SKM-1 treated with dmso at 0.1 percent for 144 hours (cell line): Measurements from ENCODE around the gene SEC61A2.
"Not testable (repeated sequence)": the region's sequence is repeated elsewhere in the genome, so short reads cannot be mapped to it uniquely, and the experiment has no call there.

ENCODE experiments used
- DNase-seq: peaks from one replicate; lab custom pipeline; 2025; ENCODE audit not compliant: unreplicated experiment; lab: John Stamatoyannopoulos, UW

The SEC61A2 gene

GRCh38 chr10:12129222-12130111 lies at the start of gene SEC61A2:
SEC61A2 (plus strand) TSS chr10:12129677; CDS start chr10:12129788, 111 bp downstream.
- DNase-seq: peak; percentile 62

GRCh38 chr10:12081470-12081869 lies 48.0 kb upstream of the SEC61A2 start:
- DNase-seq: no peak

- no peak for DNase-seq
These were observed 47.5 kb upstream of the SEC61A2 start for GRCh38 chr10:12081879-12082557.

GRCh38 chr10:12088919-12089318 lies 40.6 kb upstream of the SEC61A2 start:
- DNase-seq: no peak

DNA sequence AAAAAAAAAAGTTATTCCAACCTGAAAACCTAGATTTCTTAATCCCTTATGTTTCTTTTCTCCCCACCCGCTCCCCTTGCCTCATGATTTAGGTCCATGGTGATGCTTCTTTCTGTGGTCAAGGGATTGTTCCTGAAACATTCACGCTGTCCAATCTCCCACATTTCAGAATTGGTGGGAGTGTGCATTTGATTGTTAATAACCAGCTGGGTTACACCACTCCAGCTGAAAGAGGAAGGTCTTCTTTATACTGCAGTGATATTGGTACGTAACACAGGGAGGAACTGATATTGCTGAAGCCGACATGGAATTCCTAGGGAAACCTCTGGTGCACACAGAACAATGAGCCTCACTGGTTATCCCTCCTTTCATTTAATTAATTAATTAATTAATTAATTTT lies 38.1 kb upstream of the SEC61A2 start:
- no peak for DNase-seq

DNA sequence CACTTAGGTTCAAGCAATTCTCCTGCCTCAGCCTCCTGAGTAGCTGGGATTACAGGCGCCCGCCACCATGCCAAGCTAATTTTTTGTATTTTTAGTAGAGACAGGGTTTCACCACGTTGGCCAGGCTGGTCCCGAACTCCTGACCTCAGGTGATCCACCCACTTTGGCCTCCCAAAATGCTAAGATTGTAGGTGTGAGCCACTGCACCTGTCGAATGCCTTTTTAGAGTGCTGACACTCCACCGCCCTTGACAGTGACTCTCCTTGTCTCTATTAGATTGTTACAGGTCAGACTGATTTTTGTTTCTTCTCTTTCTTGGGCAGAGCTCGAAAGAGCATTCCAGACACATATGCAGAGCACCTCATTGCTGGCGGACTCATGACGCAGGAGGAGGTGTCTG lies 32.1 kb upstream of the SEC61A2 start:
- not testable (repeated sequence) for DNase-seq

DNA sequence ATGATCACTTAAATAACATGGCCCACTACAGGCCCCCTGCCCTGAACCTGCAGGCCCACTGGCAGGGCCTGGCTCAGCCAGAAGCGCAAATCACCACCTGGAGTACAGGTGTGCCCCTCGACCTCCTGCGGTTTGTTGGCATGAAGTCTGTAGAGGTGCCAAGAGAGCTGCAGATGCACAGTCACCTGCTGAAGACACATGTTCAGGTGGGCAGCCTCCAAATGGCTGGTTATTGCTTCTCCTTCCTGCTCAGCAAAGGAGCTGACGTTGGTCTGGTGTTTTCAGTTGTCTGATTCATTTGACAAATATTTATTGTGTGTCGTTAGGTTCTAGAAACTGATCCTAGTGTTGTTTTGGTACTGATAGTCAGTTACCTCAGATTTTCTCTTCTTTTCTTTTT lies 31.7 kb upstream of the SEC61A2 start:
- DNase-seq: no peak

- DNase-seq: no peak
These were observed 30.5 kb upstream of the SEC61A2 start for GRCh38 chr10:12098966-12099365.

- DNase-seq: no peak
These were observed 25.7 kb upstream of the SEC61A2 start for GRCh38 chr10:12103802-12104201.

DNA sequence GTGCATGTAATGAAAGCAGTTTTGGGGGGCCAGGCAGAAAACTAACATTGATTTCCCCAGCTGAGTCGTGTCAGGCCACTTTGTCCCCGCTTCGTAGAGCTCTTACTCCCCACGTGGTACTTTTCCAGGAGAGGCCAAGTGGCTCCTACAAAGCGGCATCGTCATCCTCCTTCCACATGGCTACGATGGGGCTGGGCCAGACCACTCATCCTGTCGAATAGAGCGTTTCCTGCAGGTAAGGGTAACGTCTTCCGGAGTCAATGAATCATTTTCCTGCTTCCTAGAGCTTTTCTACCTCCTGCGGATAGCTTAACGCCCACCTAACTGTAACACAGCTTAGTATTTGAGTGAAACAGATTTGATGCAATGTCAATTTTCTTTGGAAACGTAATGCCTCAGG lies 21.7 kb upstream of the SEC61A2 start:
- no peak for DNase-seq

- no peak for DNase-seq
These were observed 20.2 kb upstream of the SEC61A2 start for GRCh38 chr10:12109286-12109685.

DNA sequence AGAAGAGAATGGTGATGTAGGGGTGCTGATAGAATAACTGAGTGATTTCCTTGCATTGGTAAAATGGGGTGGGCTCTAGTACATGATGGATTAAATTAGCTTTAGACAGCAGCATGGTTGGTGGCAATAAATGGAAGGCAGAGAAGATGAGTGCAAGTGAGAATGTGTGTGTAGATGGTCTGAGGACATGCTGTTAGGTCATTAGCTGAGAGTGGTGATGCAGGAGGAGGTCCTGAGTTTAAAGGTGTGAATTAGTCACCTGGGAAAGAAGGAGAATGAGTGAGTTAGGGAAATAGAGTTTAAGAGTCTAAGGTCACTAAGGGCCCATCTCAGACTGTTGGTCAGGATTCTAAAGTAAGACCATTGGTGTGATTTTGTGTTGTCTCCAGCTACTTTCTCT lies 17.9 kb upstream of the SEC61A2 start:
- no peak for DNase-seq

GRCh38 chr10:12113627-12114026 lies 15.8 kb upstream of the SEC61A2 start:
- no peak for DNase-seq

- DNase-seq: no peak
These were observed 7.8 kb upstream of the SEC61A2 start for GRCh38 chr10:12121673-12122072.

DNA sequence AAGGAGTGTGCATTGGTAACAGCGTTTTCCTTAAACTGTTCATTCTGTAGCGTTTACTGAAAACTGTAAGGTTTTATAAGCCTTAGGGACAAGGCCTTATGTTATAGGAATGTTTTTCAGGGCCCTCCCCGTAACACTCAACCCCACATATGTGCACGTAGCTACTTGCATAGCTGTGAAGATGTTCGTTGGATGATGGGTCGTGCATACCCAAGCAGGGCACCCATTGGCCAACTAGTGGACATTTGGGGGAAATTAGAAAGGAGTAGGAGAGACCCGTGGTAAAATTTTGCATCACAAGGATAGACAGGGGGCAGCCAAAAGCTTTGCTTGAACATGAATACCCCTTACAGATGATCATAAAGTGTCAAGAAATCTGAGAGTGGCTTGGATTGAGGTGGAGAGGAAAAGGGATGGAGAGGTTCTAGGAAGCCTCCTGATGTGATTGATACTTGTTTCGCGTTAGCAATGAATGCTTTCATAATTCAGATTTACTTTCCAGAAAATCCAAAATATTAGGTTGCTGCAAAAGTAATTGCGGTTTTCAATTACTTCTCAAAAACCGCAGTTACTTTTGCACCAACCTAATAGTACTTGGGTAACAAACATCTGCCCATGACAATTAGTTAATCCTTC lies 878 bp downstream of the SEC61A2 start:
- DNase-seq: peak; percentile 40

DNA sequence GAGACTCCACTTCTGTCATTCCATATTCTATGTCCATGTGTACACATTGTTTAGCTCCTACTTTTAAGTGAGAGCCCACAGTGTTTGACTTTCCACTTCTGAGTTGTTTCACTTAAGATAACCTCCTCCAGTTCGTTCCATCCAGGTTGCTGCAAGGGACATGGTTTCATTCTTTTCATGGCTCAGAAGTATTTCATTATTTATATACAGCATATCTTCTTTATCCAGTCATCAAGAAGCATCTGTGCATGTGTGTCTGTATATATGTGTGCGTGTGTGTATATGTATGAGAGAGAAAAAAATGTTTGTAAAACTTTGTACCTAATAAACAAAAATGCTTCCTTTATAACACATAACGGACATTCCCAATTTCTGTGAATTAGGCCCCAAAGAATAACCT lies 6.2 kb downstream of the SEC61A2 start:
- DNase-seq: no peak

DNA sequence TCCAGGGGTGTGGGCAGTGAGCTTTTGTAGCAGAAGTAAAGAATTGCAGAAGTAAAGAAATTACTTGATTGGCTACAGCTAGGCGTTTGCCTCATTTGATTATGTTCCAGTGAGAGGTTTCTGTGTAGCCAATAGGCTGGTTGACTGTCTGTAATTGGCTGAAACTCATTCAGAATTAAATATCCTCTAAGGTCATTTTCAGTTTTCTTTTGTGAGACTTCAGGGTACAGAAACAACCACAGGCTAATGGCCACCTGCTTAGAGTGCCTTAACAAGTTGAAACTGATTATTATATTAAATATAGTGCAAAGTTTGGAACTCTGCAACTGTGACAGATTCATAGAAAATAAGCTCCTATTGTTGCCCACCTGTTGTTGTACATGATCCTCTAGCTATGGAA lies 10.6 kb downstream of the SEC61A2 start:
- no peak for DNase-seq

DNA sequence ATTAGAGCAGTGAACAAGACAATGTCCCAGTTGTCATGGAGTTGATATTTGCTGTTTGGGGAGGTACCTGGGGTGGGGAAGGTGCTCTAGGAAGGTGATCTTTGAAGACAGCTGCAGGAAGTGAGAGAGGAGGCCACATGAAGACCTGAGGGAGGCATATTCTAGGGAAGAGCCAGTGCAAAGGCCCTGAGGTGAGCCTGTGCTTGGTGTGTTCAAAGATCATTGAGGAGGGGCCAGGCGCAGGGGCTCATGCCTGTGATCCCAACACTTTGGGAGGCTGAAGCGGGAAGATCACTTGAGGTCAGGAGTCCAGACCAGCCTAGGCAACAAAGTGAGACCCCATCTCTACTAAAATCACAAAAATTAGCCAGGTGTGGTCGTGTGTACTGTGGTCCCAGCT lies 15.1 kb downstream of the SEC61A2 start:
- DNase-seq: no peak

GRCh38 chr10:12150163-12150562 lies 20.7 kb downstream of the SEC61A2 start:
- no peak for DNase-seq

DNA sequence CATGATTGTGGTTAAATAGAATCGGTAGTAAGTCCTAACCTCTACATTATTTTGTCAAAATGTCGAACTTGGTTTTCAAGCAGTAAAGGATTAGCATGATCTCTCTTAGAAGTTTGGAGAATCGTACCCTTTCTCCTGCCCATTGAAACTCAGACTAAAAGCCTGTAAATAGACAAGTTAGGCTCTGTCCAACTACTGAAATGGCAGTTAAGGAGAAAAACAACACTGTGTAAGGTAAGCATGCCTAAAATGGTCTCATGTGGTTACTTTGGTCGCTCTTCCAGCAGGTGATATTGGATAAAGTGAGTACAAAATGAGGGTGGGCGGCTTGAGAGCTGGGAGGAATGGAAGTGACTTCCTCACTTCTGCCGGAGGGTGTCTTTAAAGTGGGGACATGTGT lies 25.0 kb downstream of the SEC61A2 start:
- no peak for DNase-seq

- DNase-seq: no peak
These were observed 27.1 kb downstream of the SEC61A2 start for GRCh38 chr10:12156367-12157123.
